Mesodermal cell (in vitro differentiated cells): ENCODE data around the gene SPCS2.
"Not testable (repeated sequence)": the region's sequence is repeated elsewhere in the genome, so short reads cannot be mapped to it uniquely, and the experiment has no call there.

ENCODE experiments used
- H3K27ac ChIP-seq: 2 replicates; pipeline ENCODE4 v1.7.0; 2013; ENCODE audit warnings: mild to moderate bottlenecking, low read depth, low read length, moderate library complexity; ENCODE audit not compliant: severe bottlenecking
- H3K36me3 ChIP-seq: 2 replicates; pipeline ENCODE4 v1.7.1; 2013; ENCODE audit warnings: mild to moderate bottlenecking, low read length, moderate library complexity; ENCODE audit not compliant: control insufficient read depth, insufficient read depth
- H3K4me1 ChIP-seq: one replicate; pipeline ENCODE4 v1.7.1; 2013; ENCODE audit warnings: mild to moderate bottlenecking, low read length; ENCODE audit not compliant: insufficient read depth, control insufficient read depth, poor library complexity, severe bottlenecking
- H3K4me3 ChIP-seq: 2 replicates; pipeline ENCODE4 v1.7.0; 2013; ENCODE audit warnings: low read length, control low read depth, mild to moderate bottlenecking; ENCODE audit not compliant: insufficient read depth, poor library complexity, severe bottlenecking; ENCODE audit errors: extremely low read depth
- H3K9me3 ChIP-seq: 2 replicates; pipeline ENCODE4 v1.7.1; 2013; ENCODE audit warnings: mild to moderate bottlenecking, low read length, moderate library complexity; ENCODE audit not compliant: control insufficient read depth
- WGBS, 2 experiments: methylation state at CpG; one replicate each; pipeline ENCODE4 v1.1.5; 2013; ENCODE audit warnings: missing lambda C conversion rate in 2 of 2; ENCODE audit not compliant: insufficient coverage in 2 of 2; 5-methylcytosine and 5-hydroxymethylcytosine counted together

SPCS2 gene

GRCh38 chr11:75000975-75001354 is 51.9 kb downstream of the SPCS2 start:
- H3K4me1 ChIP-seq, result no peaks in the 10 kb centered on the region
- H3K27ac ChIP-seq, result no peak overlapping the region
- H3K36me3 ChIP-seq, result peaks cover 23% of the 10 kb centered on the region
- H3K9me3 ChIP-seq, result no peaks in the 10 kb centered on the region
- no CpG with 5 or more reads among the region's 3 CpGs for WGBS, 2 experiments
- no peak overlapping the region for H3K4me3 ChIP-seq

- Histone ChIP-seq H3K4me3 (no peak overlapping the region), H3K4me1 (no peaks in the 10 kb centered on the region), H3K9me3 (no peaks in the 10 kb centered on the region), H3K27ac (no peak overlapping the region), H3K36me3 (peaks cover 26% of the 10 kb centered on the region)
- 90 to 100% methylated on average over 2 to 3 of the region's 3 CpGs for WGBS, 2 experiments
Observed at GRCh38 chr11:75001686-75002085, 52.6 kb downstream of the SPCS2 start.

GRCh38 chr11:75002516-75002915 is 53.5 kb downstream of the SPCS2 start:
- H3K4me3 ChIP-seq, result no peak overlapping the region
- H3K4me1 ChIP-seq, result no peaks in the 10 kb centered on the region
- no CpG with 5 or more reads among the region's 1 CpG for WGBS, 2 experiments
- peaks cover 24% of the 10 kb centered on the region for H3K36me3 ChIP-seq
- no peak overlapping the region for H3K27ac ChIP-seq
- no peaks in the 10 kb centered on the region for H3K9me3 ChIP-seq

GRCh38 chr11:75004215-75004614 is 55.1 kb downstream of the SPCS2 start:
- H3K4me1 ChIP-seq, result no peaks in the 10 kb centered on the region
- H3K4me3 ChIP-seq, result no peak overlapping the region
- H3K27ac ChIP-seq, result no peak overlapping the region
- H3K9me3 ChIP-seq, result no peaks in the 10 kb centered on the region
- 89 to 100% methylated on average over 1 of the region's 1 CpG for WGBS, 2 experiments
- peaks cover 35% of the 10 kb centered on the region for H3K36me3 ChIP-seq

DNA sequence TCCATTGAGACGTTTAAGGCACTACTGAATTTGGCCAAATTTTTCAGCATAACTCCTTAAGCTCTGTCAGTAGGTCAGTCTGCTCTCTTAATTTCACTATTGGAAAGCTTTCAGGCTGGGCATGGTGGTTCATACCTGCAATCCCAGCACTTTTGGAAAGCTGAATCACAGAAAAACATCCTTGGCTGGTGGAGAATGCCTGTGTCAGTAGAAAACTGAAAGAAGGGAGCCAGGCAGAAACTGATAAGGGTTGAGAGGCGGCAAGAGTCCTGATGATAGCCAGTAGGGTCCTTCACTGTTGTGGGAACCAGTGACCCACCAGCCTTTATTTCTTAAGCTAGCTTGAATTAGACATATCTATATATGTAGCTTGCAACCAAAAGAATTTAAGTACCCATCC is 62.3 kb downstream of the SPCS2 start:
- WGBS, 2 experiments, result 88 to 100% methylated on average over 2 of the region's 2 CpGs
- Histone ChIP-seq H3K4me1 (peaks cover 21% of the 10 kb centered on the region), H3K36me3 (peaks cover 27% of the 10 kb centered on the region), H3K4me3 (no peak overlapping the region), H3K27ac (peak overlapping the region; percentile 29), H3K9me3 (no peaks in the 10 kb centered on the region)

DNA sequence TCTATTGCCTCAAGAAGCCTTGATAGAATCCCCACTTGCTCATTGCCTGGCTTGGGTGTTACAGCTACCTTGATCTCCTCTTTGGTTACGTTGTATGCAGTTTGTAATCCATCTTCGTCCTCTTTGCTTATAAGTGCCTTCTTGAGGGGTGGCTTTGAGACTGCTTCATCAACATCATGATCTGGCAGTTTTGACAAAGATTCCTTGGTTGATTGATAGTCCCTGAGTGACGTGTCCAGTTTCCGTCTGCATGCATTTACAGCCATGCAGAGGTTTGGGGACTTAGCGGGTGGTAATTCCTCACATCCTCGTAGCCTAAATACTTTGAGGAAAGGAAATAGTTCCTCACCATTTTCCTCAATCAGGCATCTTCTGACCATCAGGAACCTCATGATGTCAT is 62.8 kb downstream of the SPCS2 start:
- Histone ChIP-seq H3K36me3 (peaks cover 23% of the 10 kb centered on the region), H3K4me3 (no peak overlapping the region), H3K4me1 (peaks cover 21% of the 10 kb centered on the region), H3K9me3 (no peaks in the 10 kb centered on the region), H3K27ac (no peak overlapping the region)
- WGBS, 2 experiments, result 89 to 100% methylated on average over 4 to 6 of the region's 6 CpGs

DNA sequence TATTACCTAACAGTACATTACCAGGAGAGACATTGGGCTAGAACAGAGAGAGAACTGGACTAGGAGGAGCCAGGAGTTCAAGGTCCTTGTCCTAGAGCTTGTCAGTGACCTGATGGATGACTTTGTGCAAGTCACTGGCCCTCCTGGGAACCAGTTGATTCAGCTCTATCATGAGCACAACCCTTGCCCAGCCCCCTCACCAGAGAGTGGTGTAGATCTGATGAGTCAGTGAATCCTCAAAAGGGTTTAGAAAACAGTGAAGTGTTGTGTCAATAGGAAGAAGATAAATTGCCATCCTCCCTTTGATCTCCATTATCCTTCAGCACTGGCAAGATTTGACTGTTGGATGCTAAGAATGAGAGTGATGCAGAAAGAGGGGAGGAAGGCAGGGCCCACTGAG is 64.0 kb downstream of the SPCS2 start:
- Histone ChIP-seq H3K9me3 (peaks cover under 1% of the 10 kb centered on the region), H3K27ac (peak overlapping the region; percentile 47), H3K36me3 (peaks cover 15% of the 10 kb centered on the region), H3K4me1 (peaks cover 21% of the 10 kb centered on the region), H3K4me3 (no peak overlapping the region)

DNA sequence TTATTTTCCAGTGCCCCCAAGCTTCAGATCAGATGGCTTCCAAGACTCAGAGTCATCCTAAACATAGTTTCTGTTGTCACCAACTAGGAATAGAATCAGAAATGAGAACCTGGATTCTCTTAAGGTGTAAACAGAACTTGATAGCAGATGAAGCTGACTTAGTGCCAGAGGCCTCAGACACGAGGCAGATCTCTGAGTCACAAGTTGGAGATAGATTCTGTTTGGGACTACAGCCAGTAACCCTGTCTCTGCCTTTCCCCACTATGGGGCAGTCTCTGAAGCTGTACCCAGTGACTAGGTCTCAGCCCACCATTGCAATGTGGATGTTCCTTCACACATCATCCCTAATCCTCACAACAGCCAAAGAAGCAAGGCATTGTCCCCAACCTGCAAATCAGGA is 65.1 kb downstream of the SPCS2 start:
- H3K4me1 ChIP-seq, result peaks cover 21% of the 10 kb centered on the region
- H3K9me3 ChIP-seq, result peaks cover 4% of the 10 kb centered on the region
- H3K36me3 ChIP-seq, result peaks cover 9% of the 10 kb centered on the region
- 67 to 83% methylated on average over 1 of the region's 1 CpG for WGBS, 2 experiments
- no peak overlapping the region for H3K4me3 ChIP-seq
- peak overlapping the region; percentile 47 for H3K27ac ChIP-seq

DNA sequence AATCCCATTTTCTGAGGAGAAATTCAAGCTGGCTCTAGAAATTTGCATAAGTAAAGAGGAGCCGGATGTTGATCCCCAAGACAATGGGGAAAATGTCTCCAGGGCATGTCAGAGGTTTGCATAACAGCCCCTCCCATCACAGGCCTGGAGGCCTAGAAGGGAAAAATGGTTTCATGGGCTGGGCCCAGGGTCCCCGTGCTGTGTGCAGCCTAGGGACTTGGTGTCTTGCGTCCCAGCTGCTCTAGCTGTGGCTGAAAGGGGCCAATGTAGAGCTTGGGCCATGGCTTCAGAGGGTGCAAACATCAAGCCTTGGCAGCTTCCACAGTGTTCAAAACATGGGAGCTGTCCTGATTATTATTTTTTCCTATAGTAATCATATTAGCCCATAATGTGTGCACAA is 70.1 kb downstream of the SPCS2 start:
- H3K9me3 ChIP-seq, H3K27ac ChIP-seq, H3K4me1 ChIP-seq, H3K36me3 ChIP-seq, H3K4me3 ChIP-seq: not testable (repeated sequence)
- 78 to 94% methylated on average over 1 to 3 of the region's 3 CpGs for WGBS, 2 experiments

DNA sequence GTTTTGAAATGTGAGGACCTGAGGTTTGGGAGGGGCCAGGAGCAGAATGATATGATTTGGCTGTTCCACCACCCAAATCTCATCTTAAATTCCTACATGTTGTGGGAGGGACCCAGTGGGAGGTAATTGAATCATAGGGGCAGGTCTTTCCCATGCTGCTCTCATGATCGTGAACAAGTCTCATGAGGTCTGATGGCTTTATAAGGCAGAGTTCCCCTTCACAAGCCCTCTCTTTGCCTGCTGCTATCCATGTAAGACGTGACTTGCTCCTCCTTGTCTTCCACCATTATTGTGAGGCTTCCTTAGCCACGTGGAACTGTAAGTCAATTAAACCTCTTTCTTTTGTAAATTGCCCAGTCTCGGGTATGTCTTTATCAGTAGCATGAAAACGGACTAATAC is 71.3 kb downstream of the SPCS2 start:
- H3K27ac ChIP-seq, H3K4me3 ChIP-seq, H3K9me3 ChIP-seq, H3K4me1 ChIP-seq, H3K36me3 ChIP-seq: not testable (repeated sequence)
- 85 to 90% methylated on average over 2 to 5 of the region's 5 CpGs for WGBS, 2 experiments

DNA sequence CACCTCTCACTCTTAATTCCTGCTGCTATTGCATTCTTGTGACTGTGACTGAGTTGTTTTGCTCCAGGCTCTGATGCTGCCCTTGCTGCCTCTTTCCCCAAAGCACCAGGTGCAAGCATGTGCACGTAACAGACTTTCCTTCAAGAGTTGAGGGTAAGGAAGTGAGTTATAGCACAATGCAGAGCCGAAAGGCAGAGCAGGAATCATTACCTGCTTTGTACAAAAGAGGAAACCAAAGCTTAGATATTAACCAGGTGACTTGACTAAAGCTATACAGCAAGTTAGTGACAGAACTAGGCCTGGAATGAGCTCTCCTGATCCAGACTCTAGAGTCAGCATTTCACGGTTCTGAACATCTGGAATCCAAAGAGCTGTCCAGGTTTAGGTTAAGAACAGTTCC is 73.2 kb downstream of the SPCS2 start:
- 100% methylated on average over 2 of the region's 3 CpGs for WGBS, 2 experiments
- H3K4me1 ChIP-seq, result peaks cover 9% of the 10 kb centered on the region
- H3K27ac ChIP-seq, result no peak overlapping the region
- no peaks in the 10 kb centered on the region for H3K36me3 ChIP-seq
- no peak overlapping the region for H3K4me3 ChIP-seq
- H3K9me3 ChIP-seq, result peaks cover 4% of the 10 kb centered on the region
